COLO668 (cell line): ENCODE measurements around the gene FAM53A.

ENCODE experiments used
- DNase-seq: peaks from one replicate; lab custom pipeline; 2025; ENCODE audit not compliant: unreplicated experiment; lab: John Stamatoyannopoulos, UW

The FAM53A gene

DNA sequence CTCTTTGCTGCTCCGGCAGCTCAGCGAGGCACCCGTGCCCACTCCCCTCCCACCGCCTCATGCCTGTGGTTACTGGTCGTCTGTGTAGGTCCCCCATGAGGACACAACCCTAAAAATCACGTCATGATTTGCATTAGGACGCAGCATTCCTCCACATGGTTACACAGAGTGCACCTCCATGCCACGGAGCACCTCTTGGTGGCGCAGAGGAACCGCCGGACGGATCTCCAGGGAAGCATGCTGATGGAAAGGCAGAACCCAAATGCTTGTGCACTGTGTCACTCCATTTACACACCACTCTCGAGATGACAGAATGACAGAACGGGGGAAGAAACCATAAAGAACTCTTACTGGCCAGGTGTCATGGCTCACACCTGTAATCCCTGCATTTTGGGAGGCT is 22.4 kb downstream of the FAM53A start:
- no peak for DNase-seq

DNA sequence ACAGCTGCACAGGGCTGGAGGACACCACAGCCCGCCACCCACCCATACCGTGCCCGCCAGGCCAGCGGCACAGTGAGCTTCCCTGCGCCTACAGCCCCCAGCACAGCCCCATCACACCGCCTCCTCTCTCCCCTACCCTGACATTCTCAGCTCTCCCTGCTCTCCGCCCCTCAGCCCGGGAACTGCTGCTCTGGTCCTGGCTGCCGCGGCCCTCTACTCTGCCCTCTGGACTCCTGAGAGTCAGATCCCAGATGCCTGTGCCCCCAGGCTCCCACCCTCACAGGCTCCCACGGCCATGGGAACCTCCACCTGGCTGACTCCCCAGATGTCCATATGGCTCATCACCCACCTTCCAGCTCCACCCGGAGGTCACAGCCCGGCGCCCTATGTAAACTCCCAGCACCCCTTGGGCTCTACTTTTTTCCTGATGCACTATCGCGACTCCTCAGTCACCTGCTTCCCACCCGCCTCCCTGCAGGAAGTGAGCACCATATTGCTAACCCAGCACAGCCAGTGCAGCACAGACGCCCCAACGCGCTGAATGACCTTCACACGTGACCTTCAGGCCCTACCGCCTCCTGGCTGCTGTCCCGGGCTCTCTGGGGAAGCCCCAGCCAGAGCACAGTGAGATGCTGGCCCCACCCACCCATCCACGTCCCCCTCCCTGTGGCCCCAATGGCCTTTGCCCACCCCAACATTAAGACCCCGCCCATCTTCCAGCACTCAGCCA is 23.0 kb downstream of the FAM53A start:
- no peak for DNase-seq

DNA sequence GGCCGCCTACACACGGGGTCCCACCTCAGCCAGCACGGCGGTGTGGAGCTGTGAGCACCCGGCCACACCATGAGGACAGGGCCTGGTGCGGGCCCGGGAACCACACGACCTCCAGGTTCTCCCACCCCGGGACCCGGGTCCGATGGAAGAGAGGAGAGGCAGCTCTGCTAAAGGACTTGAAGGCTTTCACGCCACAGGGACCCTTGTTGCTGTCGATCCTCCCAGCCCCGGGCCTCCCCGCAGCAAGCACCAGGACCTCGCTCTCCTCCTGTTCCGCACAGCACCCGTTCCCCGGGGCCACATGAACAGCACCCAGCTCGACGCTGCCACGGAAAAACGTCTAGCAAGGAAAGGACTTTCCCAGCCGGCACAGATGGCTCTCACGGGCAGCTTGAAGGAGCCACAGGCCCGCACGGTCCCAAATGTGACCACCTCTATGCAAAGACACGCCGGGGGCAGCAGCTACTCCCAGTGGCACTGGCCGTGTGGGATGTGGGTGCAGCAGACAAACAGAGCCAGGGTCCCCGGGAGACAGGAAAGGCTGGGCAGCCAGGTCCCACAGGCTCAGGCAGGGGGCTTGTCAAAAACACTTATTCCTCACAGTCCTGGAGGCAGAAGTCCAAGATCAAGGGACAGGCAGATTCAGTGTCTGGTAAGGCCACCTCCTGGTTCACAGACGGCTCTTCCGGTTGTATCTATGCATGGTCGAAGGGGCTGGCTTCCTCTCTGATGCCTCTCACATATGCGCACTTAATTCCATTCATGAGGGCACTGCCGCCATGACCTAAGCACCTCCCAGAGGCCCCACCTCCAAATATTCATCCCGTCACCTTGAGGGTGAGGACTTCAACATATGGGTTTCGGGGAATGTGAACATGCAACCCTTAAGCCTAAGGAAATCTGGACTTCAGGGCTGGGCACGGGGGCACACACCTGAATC is 24.7 kb downstream of the FAM53A start:
- no peak for DNase-seq

DNA sequence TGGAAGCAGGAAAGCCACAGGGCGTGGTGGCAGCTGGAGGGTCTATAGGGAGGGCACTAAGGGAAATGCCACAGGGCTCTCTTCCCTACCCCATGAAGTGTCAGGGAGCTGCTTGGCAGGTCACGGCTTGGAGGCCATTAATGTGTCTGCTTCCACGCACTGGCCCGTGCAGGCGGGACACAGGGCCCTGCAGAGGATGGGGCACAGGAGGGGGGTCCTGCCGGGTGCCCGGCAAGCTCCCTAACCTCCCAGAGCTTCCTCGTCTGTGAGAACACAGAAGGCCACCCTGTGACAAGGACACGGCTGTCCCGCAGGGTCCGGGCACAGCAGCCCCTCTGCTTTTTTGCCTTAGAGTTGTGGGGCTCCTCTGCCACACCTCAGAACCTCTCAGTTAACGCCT is 25.5 kb downstream of the FAM53A start:
- no peak for DNase-seq

DNA sequence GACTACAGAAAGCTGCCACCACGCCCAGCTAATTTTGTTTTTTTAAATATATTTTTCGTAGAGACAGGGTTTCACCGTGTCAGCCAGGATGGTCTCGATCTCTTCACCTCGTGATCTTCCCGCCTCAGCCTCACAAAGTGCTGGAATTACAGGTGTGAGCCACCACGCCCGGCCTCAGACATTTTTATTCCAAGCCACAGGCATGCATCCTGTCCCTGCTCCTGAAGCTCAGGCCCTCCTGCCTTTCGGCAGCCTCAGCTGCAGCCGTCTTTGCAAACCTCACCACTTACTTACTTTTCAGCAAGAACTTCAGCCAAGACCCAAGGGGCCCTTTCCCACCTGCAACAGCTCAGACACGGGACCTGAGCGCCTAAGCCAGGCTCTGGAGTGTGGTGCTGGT is 26.0 kb downstream of the FAM53A start:
- DNase-seq: no peak

DNA sequence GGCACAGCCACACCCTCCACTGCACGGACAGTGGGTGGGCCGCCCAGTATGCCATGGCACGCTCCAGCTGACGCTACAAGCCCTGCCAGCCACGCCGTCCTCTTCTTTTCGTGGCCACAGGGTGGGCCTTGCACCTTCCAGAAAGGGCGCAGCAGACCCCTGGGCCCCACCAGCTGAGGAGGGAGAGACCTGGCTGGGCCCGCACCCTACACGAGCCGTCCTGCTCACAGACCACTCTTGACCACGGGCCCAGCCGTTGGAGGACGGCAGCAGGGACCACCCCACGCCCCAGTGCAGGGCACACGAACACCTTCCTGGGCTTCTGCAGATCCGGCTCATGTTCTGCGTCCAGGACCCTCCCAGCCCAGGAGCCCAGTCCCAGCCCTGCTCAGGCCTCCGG is 27.1 kb downstream of the FAM53A start:
- DNase-seq: no peak

DNA sequence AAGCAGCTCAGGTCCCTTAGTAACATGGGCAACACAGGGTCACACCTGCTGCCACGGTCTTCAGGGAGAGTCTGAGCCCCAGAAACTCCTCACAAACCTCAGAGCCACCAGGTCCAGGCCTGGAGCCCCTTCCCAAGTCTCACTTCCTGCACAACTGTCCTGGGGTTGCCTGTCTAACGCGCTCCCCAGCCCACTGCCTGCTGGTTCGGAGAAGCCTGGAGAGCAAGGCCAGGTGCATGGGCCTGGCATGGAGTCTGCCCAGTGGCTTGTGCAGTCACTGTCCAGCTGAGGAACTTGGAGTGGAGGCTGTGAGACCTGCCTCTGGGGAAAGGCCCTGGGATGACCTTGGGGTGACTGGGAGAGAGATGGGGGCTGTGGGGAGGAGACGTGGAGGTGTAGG is 28.0 kb downstream of the FAM53A start:
- DNase-seq: no peak

DNA sequence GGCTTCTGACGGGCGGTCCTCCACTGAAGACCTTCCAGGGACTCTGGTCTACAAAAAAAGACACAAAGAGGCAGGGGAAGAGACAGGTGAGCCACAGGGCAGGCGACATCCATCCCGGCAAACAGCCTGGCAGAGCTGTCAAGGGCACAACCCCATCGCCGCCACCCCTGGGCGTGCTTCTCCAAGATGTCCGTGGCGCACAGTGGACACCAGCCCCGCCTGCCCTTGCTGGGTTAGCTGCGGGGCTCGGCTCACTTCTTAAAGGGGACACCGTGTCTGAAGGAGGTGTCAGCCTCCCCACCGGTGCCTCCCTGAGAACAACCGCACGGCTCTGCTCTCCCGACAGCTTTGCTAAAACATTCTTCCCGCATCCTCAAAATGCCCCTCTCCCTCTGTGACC is 28.4 kb downstream of the FAM53A start:
- no peak for DNase-seq

DNA sequence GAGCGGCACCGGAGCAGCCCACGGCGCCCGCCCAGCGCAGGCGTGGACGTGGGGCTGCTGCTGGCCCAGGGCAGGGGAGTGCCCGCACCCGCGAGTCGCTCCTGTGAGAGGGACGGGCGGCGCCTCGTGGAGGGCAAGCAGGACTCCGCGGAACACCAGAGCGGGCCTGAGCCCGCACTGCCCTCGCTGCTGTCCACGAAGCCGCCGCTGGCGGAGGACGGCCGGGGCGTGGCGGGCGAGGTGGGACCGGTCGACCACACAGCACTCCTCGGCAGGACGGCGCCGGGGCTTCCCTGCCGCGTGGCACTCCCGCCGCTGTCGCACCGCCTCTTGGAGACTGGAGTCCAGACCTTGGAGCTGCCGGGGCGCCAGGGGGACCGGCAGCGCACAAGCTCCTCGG is 29.0 kb downstream of the FAM53A start:
- DNase-seq: no peak

DNA sequence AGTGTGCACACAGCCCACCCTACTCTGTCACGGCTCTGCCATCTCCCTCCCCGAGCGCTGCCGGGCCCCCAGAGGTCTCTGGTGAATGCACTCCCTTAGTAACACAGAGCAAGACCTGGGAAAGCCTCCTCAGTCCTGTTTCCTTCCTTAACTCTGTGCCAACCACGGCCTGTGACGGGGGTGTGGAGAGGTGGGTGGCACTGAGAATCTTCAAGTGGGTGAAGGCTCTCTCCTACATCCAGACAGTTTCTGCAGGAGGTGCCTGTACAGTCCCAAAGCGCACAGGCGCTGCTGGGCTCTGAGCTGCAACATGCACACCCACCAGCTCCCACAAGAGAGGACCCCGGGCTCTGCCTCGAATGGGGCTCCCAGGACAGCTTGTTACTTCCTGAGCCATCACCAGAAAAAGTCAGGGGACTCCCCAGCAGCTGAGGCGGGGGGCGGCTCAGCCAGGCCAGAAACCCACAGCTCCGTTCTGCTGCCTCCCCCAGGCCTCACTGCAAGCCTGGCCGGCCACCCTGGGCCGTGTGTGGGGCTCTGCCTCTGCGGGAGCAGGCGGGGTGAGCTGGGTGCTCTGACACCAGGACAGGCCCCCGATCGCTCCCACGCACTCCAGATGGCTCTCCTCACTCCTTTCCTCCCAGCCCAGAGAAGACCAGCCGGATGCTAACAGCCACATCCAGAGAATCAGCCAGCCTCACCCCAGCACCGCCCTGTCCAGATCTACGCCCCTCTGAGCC is 29.7 kb downstream of the FAM53A start:
- DNase-seq: no peak

DNA sequence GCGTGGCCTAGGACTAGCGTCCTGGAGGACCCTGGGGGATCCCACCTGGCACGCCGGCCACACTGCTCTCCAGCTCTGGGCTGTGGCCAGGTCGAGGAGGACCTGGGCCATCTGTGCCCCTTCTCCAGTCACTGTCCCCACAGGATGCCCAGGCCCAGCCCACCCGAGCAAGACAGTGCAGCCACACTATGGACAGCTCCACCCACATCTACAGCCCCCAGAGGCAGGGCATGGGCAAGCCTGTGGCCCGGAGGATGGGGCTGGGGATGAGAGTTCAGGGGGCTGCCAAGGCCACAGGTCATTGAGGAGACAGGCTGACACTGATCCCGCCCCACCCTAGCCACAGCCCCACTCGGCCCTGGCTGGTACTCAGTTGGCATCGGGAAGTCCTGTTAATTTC is 30.3 kb downstream of the FAM53A start:
- no peak for DNase-seq

DNA sequence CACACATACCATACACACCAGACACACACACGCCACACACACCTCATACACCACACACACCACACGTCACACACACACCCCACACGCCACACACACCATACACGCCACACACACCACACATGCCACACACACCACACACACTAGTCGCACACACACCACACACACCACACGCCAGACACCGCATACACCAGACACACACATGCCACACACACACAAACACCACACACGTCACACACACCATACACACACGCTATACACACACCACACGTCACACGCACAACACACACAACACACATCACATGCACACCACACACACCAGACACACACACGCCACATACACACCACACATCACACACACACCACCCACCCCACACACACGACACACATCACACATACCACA is 32.0 kb downstream of the FAM53A start:
- no peak for DNase-seq

DNA sequence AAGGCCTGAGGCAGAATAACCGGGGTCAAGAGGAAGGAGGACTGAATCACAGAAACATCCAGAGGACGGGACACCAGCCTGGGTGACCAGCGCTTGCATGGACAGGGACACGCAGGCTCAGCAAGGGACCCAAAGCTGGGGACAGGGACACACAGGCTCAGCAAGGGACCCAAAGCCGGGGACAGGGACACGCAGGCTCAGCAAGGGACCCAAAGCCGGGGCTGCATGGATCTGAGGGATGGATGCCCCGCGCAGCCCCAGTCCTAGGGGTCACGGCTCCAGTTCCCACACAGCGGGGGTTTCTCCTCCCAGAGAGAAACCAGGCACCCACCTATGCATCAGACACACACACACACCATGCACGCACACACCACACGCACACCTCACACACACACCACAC is 32.5 kb downstream of the FAM53A start:
- DNase-seq: no peak

DNA sequence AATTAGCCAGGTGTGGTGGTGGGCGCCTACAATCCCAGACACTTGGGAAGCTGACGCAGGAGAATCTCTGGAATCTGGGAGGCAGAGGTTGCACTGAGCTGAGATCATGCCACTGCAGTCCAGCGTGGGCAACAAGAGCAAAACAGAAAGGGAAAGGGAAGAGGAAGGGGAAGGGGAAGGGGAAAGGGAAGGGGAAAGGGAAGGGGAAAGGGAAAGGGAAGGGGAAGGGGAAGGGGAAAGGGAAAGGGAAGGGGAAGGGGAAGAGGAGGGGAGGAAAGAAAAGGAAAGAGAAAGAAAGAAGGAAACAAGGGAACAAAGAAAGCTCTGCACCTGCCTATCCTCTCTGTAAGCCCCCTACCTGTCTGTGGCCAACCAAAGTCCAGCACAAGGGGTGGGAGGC is 35.2 kb downstream of the FAM53A start:
- no peak for DNase-seq

DNA sequence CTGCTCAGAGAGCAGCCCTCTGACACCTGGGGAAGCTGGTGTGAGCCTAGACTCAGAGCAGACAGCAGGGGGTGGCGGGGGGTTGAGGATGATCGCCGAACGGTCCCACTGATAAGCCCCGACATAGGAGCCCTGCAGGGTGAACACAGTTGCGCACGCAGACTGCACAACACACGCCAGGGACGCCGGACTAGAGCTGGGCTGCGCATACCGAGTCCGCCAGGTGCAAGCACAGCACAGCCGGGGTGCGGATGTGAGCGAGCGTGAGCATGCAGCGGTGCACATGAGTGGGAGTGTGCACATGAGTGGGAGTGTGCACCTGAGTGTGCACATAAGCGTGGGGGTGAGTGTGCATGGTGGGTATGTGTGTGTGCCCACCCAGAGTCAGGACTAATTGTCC is 36.7 kb downstream of the FAM53A start:
- DNase-seq: no peak

DNA sequence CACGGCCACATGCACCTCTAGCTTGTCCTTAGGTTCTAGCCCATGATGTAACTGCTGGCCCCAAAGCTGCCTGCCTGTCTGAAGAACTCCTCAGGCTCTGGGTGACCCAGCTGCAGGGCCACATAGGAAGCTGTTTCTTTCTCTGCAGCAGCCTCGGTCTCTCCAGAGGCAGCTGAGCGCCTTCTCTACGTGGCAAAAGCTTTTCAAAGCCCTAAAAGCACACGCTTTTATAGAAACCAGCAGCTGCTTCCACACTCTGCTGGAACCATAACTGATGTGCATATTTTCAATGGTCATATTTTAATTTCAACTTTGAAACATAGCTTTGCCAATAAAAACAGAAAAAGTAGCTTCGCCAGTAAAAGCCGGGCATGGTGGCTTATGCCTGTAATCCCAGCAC is 37.4 kb downstream of the FAM53A start:
- DNase-seq: no peak

DNA sequence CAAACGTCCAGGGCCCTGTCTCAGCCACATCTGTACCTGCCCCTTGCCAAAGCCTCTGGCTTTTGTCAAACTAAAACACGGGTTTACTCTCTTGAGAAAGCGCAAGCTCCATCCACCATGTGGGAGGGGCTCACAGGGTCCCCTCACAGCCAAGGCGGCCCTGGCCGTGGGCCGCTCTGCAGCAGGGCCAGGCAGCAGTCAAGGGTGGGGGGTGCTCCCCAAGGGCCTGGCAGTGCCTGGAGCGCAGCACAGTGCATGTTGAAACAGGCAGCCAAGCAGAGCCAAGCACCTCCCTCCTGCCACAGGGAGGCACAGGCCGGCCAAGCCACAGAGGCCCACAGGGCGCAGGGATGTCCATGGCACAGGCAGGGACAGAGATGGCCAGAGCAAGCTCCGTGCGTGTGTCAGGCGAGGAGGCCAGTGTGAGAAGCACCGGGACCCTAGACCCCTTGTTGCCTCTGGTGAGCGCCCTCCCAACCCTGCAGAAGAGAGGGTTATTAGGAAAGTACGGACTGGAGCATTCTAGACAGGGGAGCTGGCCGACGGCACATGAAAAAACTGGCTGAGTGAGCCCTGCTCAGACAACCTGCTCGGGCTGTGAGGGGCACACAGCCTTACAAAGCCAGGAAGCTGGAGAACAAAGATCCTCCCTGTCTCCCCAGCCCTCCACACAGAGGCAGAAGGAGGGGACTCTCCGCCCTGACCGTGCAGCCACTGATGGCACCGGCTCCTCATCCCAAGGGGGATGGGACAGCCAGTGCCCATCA is 39.0 kb downstream of the FAM53A start:
- DNase-seq: no peak

DNA sequence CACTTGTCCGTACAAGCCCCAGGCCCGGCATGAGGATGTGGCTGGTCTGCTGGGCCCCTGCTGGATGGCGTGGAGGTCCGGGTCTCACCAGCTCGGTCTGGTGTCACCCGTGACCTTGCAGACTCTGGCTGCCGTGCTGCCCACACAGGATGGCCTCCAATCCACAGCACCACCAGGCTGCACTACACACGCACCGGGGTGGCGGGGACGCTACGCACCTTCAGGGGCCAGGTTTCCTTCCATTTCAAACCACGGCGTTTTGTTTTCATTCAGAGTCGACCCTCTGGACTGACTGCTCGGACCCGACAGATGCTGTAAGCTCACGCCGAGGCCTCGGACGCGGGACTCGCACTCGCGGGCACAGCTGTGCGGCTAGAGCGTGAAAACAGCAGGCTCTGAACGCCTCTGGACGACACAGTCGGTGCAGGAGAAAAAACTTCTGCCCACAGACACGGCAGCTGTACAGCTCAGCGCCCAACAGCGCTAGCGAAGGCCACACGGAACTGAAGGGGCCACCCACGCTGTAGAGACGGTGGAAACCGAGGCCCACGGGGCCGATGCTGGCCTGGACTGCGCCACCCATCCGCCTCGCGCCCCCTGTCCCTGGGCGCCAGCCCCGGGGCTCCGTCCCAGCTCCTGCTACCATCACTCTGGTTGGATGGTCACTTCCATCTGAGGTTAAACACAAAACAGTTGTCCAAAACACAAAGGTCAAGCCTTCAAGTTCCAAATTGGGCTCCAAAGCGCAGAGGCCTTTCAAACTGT is 40.0 kb downstream of the FAM53A start:
- DNase-seq: no peak

DNA sequence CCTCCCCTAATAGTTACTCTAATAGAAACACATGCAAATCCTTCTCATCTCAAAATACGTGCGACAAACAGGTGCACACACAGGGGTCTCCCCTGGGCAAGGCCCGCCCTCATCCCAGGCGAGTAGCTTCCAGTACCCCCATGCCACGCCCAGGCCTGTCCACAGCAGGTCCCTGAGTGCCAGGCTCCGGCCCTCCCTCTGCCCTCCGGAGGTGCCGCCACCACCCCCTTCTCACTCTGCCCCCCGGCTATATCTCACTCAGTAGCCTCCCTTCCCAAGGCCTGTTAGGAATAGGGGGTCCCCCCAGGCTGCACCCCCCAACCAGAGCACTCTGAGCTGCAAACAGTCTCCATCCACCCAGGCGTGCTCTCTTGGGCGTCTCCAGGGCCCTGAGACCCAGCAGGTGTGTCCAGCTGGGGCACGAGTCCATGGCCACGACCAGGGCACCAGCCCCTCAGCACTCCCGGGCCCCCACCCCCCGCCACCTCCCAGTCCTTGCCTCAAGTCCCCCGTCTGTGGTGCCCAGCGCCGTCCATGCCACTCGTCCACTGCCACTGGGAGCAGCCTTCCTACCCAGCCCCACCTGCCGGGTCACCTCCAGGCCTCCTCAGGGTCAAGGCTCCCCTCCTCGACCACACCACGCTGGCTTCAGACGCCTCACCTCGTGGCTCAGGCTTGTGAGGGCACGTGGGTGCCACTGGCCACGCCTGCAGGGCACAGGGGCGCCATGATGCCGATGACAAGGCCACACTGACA is 41.7 kb downstream of the FAM53A start:
- no peak for DNase-seq

DNA sequence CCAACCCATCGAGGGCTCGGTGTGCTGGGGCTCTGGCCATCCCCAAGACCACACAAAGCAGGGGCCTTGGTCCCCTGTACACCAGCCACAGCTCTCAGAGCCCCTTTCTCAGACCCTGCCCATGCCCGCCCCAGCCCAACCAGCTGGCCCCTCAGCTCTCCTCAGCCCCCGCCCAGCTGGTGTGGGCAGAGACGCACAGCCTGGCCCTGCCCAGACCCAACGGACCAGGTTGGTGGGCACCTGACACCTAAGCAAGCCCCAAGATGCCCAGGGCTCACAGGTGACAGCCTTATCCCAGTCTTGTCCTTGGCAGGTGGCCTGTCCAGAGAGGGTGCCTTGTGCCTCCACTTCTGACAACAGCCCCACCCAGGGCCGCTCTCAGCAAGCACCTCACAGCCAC is 42.4 kb downstream of the FAM53A start:
- no peak for DNase-seq
